ENCODE results near the gene DDC. TPM values are rescaled to one million over a fixed set of nuclear protein-coding genes. Genes with fewer than 3 reads are reported as not detected.

Gene DDC
- total RNA-seq, 4 donors from 2014 or later: 0.24 to 1.3 TPM; not detected in 2

GRCh38 chr7:50591098-50591479, 25.9 kb upstream of the DDC start:
- no peaks in the 10 kb centered on the region for H3K27me3 ChIP-seq
- H3K36me3 ChIP-seq: peaks cover 0 to 17% of the 10 kb centered on the region in 2 donors
- H3K9me3 ChIP-seq: no peaks in the 10 kb centered on the region
- DNase-seq: no peak
- peaks cover 17 to 25% of the 10 kb centered on the region in 2 donors for H3K4me1 ChIP-seq
- no peak overlapping the region for H3K4me3 ChIP-seq
- H3K27ac ChIP-seq: no peak overlapping the region
- intact Hi-C loops (cut with DNase I; ENCODE audit: low total_unique reads) (loop anchor here (5.0 to 10.0 kb wide), 3 partner anchors 89 to 474 kb away; no protein-coding TSS in a partner anchor), in situ Hi-C loops (cut with MboI; ENCODE audit: low sequenced_read_pairs in 4 of 4) (loop anchor here in 3 of 4 donors (10.0 kb wide), 1 partner anchor 126 kb away; no protein-coding TSS in a partner anchor)
- ATAC-seq: no peak
- TF ChIP-seq, protein P1, sequence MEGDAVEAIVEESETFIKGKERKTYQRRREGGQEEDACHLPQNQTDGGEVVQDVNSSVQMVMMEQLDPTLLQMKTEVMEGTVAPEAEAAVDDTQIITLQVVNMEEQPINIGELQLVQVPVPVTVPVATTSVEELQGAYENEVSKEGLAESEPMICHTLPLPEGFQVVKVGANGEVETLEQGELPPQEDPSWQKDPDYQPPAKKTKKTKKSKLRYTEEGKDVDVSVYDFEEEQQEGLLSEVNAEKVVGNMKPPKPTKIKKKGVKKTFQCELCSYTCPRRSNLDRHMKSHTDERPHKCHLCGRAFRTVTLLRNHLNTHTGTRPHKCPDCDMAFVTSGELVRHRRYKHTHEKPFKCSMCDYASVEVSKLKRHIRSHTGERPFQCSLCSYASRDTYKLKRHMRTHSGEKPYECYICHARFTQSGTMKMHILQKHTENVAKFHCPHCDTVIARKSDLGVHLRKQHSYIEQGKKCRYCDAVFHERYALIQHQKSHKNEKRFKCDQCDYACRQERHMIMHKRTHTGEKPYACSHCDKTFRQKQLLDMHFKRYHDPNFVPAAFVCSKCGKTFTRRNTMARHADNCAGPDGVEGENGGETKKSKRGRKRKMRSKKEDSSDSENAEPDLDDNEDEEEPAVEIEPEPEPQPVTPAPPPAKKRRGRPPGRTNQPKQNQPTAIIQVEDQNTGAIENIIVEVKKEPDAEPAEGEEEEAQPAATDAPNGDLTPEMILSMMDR (IDR thresholded peaks at IDR 0.05 in 4 of 5, conservative IDR thresholded peaks at IDR 0.05 in 1 of 5): no peak
- TF ChIP-seq POLR2A (IDR thresholded peaks at IDR 0.05): no peak

DNA sequence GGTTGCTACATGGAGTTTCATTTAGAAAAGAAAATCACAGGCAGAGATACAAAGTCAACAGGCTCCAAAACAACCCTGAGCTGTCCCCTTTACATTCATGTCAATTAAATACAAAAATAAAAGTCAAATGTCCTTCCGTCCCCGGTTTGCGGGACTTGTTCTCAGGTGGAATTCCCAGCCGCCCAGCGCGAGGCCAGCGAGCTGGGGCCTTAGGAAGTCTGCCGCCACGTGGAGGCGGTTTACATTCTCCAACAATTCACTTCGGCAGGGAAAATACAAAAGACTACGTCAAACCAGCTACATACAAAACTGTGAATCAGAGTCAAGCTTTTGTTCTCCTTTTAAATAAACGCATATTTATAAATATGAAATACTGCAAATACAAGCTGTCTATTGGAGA, 25.3 kb upstream of the DDC start:
- H3K36me3 ChIP-seq: peaks cover 0 to 17% of the 10 kb centered on the region in 2 donors
- intact Hi-C loops (cut with DNase I; ENCODE audit: low total_unique reads) (loop anchor here (5.0 to 10.0 kb wide), 3 partner anchors 88 to 474 kb away; no protein-coding TSS in a partner anchor), in situ Hi-C loops (cut with MboI; ENCODE audit: low sequenced_read_pairs in 4 of 4) (loop anchor here in 3 of 4 donors (10.0 kb wide), 1 partner anchor 126 kb away; no protein-coding TSS in a partner anchor)
- TF ChIP-seq POLR2A (IDR thresholded peaks at IDR 0.05): no peak
- TF ChIP-seq, protein P1 (IDR thresholded peaks at IDR 0.05 in 4 of 5, conservative IDR thresholded peaks at IDR 0.05 in 1 of 5): no peak
- ATAC-seq: no peak
- H3K4me3 ChIP-seq: no peak overlapping the region
- H3K4me1 ChIP-seq: peaks cover 12 to 23% of the 10 kb centered on the region in 2 donors
- no peak overlapping the region for H3K27ac ChIP-seq
- no peaks in the 10 kb centered on the region for H3K9me3 ChIP-seq
- no peaks in the 10 kb centered on the region for H3K27me3 ChIP-seq
- no peak for DNase-seq

DNA sequence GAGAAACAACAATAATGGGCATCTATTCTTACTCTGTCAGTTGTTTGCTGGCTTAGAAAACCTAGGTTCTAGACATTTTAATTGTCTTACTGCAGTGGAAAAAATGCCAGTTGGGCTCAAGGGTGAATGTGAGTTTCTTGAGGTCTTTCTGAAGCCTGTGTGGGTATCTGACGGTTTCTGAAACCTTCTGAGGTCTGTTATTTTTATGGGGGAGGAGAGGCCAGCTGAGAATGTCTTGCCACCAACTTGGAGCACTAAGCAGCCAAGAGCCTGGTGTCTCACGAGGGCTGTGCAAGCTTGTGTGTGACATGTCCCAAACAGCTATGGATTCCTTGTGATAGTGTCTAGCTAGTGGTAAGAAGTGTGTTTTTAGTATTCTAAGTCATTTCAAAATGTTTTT, 24.2 kb upstream of the DDC start:
- ATAC-seq: no peak
- peak overlapping the region in 1 of 4 donors; percentile 25 for H3K27ac ChIP-seq
- intact Hi-C loops (cut with DNase I; ENCODE audit: low total_unique reads) (no loop called here), in situ Hi-C loops (cut with MboI; ENCODE audit: low sequenced_read_pairs in 4 of 4) (no loop called here)
- H3K27me3 ChIP-seq: no peaks in the 10 kb centered on the region
- TF ChIP-seq, protein P1 (IDR thresholded peaks at IDR 0.05 in 4 of 5, conservative IDR thresholded peaks at IDR 0.05 in 1 of 5): no peak
- TF ChIP-seq POLR2A (IDR thresholded peaks at IDR 0.05): no peak
- no peak for DNase-seq
- H3K9me3 ChIP-seq: no peaks in the 10 kb centered on the region
- H3K4me1 ChIP-seq: peaks cover 12% of the 10 kb centered on the region in 2 donors
- peaks cover 0 to 17% of the 10 kb centered on the region in 2 donors for H3K36me3 ChIP-seq
- H3K4me3 ChIP-seq: no peak overlapping the region

GRCh38 chr7:50588937-50589336, 23.7 kb upstream of the DDC start:
- Histone ChIP-seq H3K27ac (no peak overlapping the region), H3K4me3 (no peak overlapping the region), H3K27me3 (no peaks in the 10 kb centered on the region), H3K4me1 (peaks cover 8% of the 10 kb centered on the region in 2 donors), H3K9me3 (no peaks in the 10 kb centered on the region), H3K36me3 (peaks cover 0 to 17% of the 10 kb centered on the region in 2 donors)
- intact Hi-C loops (cut with DNase I; ENCODE audit: low total_unique reads) (no loop called here), in situ Hi-C loops (cut with MboI; ENCODE audit: low sequenced_read_pairs in 4 of 4) (no loop called here)
- DNase-seq (peak in 1 of 2 donors; percentile 29), ATAC-seq (peak; percentile 30 to 49)
- TF ChIP-seq, protein P1 (IDR thresholded peaks at IDR 0.05 in 4 of 5, conservative IDR thresholded peaks at IDR 0.05 in 1 of 5): peak in 3 of 5 experiments; percentile 26 to 35 (median 34)
- TF ChIP-seq POLR2A (IDR thresholded peaks at IDR 0.05): no peak

GRCh38 chr7:50587737-50588136, 22.5 kb upstream of the DDC start:
- Histone ChIP-seq H3K36me3 (peaks cover 0 to 12% of the 10 kb centered on the region in 2 donors), H3K27me3 (no peaks in the 10 kb centered on the region), H3K9me3 (no peaks in the 10 kb centered on the region), H3K27ac (no peak overlapping the region), H3K4me1 (no peaks in the 10 kb centered on the region), H3K4me3 (no peak overlapping the region)
- DNase-seq: no peak
- intact Hi-C loops (cut with DNase I; ENCODE audit: low total_unique reads) (no loop called here), in situ Hi-C loops (cut with MboI; ENCODE audit: low sequenced_read_pairs in 4 of 4) (no loop called here)
- ATAC-seq: no peak
- TF ChIP-seq, protein P1 (IDR thresholded peaks at IDR 0.05 in 4 of 5, conservative IDR thresholded peaks at IDR 0.05 in 1 of 5): no peak
- no peak for TF ChIP-seq POLR2A (IDR thresholded peaks at IDR 0.05)
